C4-2B (cell line): ENCODE measurements around the gene IRAG1.

Experiments
- CTCF ChIP-seq: fragments of 450-650 bp; conservative IDR thresholded peaks from 2 replicates; pipeline ENCODE4 v1.5.1; 2017; ENCODE audit warnings: mild to moderate bottlenecking
- ZFX ChIP-seq: fragments of 450-650 bp; IDR thresholded peaks from 2 replicates; pipeline ENCODE4 v1.6.1; 2017

GRCh38 chr11:10646005-10646404, 47.5 kb downstream of the IRAG1 start:
- TF ChIP-seq CTCF: no peak
- TF ChIP-seq ZFX: no peak
